ENCODE measurements around the gene PLA2G10.
"Not testable (repeated sequence)": the region's sequence is repeated elsewhere in the genome, so short reads cannot be mapped to it uniquely, and the experiment has no call there.

- not testable (repeated sequence) for TF ChIP-seq CTCF (IDR thresholded peaks at IDR 0.05 in 4 of 5, conservative IDR thresholded peaks at IDR 0.05 in 1 of 5); POLR2A (IDR thresholded peaks at IDR 0.05)
These were observed 13.7 kb downstream of the PLA2G10 start for GRCh38 chr16:14680396-14680795.

All from gastrocnemius medialis (tissue), 4 donors.